ENCODE measurements around the gene UBAP2.

Gene UBAP2

GRCh38 chr9:34048727-34049629 is at the start of gene UBAP2:
Gene UBAP2, minus strand, starts transcription at chr9:34048887. Its CDS starts 31,739 bp downstream, at chr9:34017148.
- DNase-seq (ENCODE audit: low read depth), result peak; percentile 98
- TF ChIP-seq CTCF (IDR thresholded peaks at IDR 0.05; ENCODE audit: insufficient read depth, low read depth, low read length, missing control alignments), result no peak
- H3K4me3 ChIP-seq (ENCODE audit: low read depth, low read length), result peak within 1 kb of the TSS; percentile 68

- H3K4me3 ChIP-seq (ENCODE audit: low read depth, low read length), result no peak overlapping the region
- DNase-seq (ENCODE audit: low read depth), result peak; percentile 46
- no peak for TF ChIP-seq CTCF (IDR thresholded peaks at IDR 0.05; ENCODE audit: insufficient read depth, low read depth, low read length, missing control alignments)
Measured at GRCh38 chr9:34098307-34098706, 49.6 kb upstream of the UBAP2 start.

- H3K4me3 ChIP-seq (ENCODE audit: low read depth, low read length), result no peak overlapping the region
- no peak for TF ChIP-seq CTCF (IDR thresholded peaks at IDR 0.05; ENCODE audit: insufficient read depth, low read depth, low read length, missing control alignments)
- peak; percentile 11 for DNase-seq (ENCODE audit: low read depth)
Measured at GRCh38 chr9:34097865-34098264, 49.2 kb upstream of the UBAP2 start.

- no peak for TF ChIP-seq CTCF (IDR thresholded peaks at IDR 0.05; ENCODE audit: insufficient read depth, low read depth, low read length, missing control alignments)
- H3K4me3 ChIP-seq (ENCODE audit: low read depth, low read length), result no peak overlapping the region
- no peak for DNase-seq (ENCODE audit: low read depth)
Measured at GRCh38 chr9:34096751-34097150, 48.1 kb upstream of the UBAP2 start.

- DNase-seq (ENCODE audit: low read depth), result no peak
- TF ChIP-seq CTCF (IDR thresholded peaks at IDR 0.05; ENCODE audit: insufficient read depth, low read depth, low read length, missing control alignments), result no peak
- H3K4me3 ChIP-seq (ENCODE audit: low read depth, low read length), result no peak overlapping the region
Measured at GRCh38 chr9:34093578-34093977, 44.9 kb upstream of the UBAP2 start.

- TF ChIP-seq CTCF (IDR thresholded peaks at IDR 0.05; ENCODE audit: insufficient read depth, low read depth, low read length, missing control alignments), result no peak
- H3K4me3 ChIP-seq (ENCODE audit: low read depth, low read length), result no peak overlapping the region
- DNase-seq (ENCODE audit: low read depth), result no peak
Measured at GRCh38 chr9:34089311-34089710, 40.6 kb upstream of the UBAP2 start.
